HUES64 (cell line): ENCODE data around the gene SERPINI1.

ENCODE experiments used
- H3K27ac ChIP-seq: 2 replicates; pipeline ENCODE4 v1.7.0; 2013; ENCODE audit warnings: low read depth, low read length, inconsistent platforms
- H3K27me3 ChIP-seq: 2 replicates; pipeline ENCODE4 v1.6.1; 2013; ENCODE audit warnings: mild to moderate bottlenecking, low read length; ENCODE audit not compliant: insufficient read depth
- H3K36me3 ChIP-seq: 2 replicates; pipeline ENCODE4 v1.6.1; 2013; ENCODE audit warnings: mild to moderate bottlenecking, low read length; ENCODE audit not compliant: insufficient read depth
- H3K4me1 ChIP-seq: 2 replicates; pipeline ENCODE4 v1.6.1; 2013; ENCODE audit warnings: mild to moderate bottlenecking, low read length, moderate library complexity; ENCODE audit not compliant: insufficient read depth
- H3K4me3 ChIP-seq: 2 replicates; pipeline ENCODE4 v1.5.1; 2013; ENCODE audit warnings: mild to moderate bottlenecking, low read length, moderate library complexity
- H3K9ac ChIP-seq: 2 replicates; pipeline ENCODE4 v1.6.1; 2013; ENCODE audit warnings: mild to moderate bottlenecking, low read depth, low read length
- H3K9me3 ChIP-seq: 2 replicates; pipeline ENCODE4 v1.6.1; 2013; ENCODE audit warnings: low read depth, low read length; ENCODE audit not compliant: insufficient read depth
- WGBS: fragments of 150-250, 120-280 bp; methylation state at CpG from one replicate; pipeline ENCODE4 v1.1.7; 2013; ENCODE audit warnings: missing lambda C conversion rate; 5-methylcytosine and 5-hydroxymethylcytosine counted together

Gene SERPINI1

GRCh38 chr3:167716920-167717319, 18.6 kb upstream of the SERPINI1 start:
- Histone ChIP-seq H3K4me3 (no peak overlapping the region), H3K4me1 (no peaks in the 10 kb centered on the region), H3K9ac (no peak overlapping the region), H3K27ac (no peak overlapping the region), H3K9me3 (peaks cover 4% of the 10 kb centered on the region), H3K27me3 (no peaks in the 10 kb centered on the region), H3K36me3 (peaks cover 71% of the 10 kb centered on the region)
- 99% methylated on average over 2 of the region's 2 CpGs for whole genome bisulfite sequencing

GRCh38 chr3:167718582-167718981, 16.9 kb upstream of the SERPINI1 start:
- WGBS: no CpG with 5 or more reads among the region's 1 CpG
- H3K36me3 ChIP-seq: peaks cover 75% of the 10 kb centered on the region

DNA sequence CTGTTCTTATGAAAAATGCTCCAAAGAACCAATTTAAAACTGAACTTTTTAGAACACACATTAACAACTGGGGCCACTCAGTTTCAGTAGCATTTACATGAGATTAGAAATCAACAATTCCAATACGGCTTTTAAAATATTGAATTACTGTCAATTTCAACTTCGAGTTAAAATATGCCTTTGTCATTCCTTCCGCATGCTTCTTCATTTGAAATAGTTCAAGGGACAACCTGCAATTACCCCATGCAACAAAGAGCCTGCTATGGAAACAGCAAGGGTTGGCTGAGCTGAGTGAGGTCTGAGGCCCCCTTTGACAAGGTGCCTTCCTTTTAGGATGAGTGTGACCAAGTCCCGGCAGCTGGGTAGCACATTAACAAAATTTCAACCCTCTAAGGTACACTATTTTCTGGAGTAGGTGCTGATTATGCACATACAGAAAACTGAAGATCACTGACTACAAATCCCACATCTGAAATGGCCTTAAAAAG, 12.5 kb upstream of the SERPINI1 start:
- H3K9ac ChIP-seq: no peak overlapping the region
- H3K4me1 ChIP-seq: peaks cover 45% of the 10 kb centered on the region
- no peak overlapping the region for H3K4me3 ChIP-seq
- H3K9me3 ChIP-seq: peaks cover 4% of the 10 kb centered on the region
- no peak overlapping the region for H3K27ac ChIP-seq
- WGBS: 93% methylated on average over 4 of the region's 4 CpGs
- H3K27me3 ChIP-seq: no peaks in the 10 kb centered on the region
- H3K36me3 ChIP-seq: peaks cover 42% of the 10 kb centered on the region

More at GRCh38 chr3:167718582-167718981, 16.9 kb upstream of the SERPINI1 start:
- H3K27ac ChIP-seq: no peak overlapping the region
- H3K4me3 ChIP-seq: no peak overlapping the region
- peaks cover 4% of the 10 kb centered on the region for H3K9me3 ChIP-seq
- H3K27me3 ChIP-seq: no peaks in the 10 kb centered on the region
- H3K4me1 ChIP-seq: peaks cover 13% of the 10 kb centered on the region
- no peak overlapping the region for H3K9ac ChIP-seq

GRCh38 chr3:167723872-167724271, 11.6 kb upstream of the SERPINI1 start:
- Histone ChIP-seq H3K4me3 (no peak overlapping the region), H3K9me3 (peaks cover 4% of the 10 kb centered on the region), H3K9ac (no peak overlapping the region), H3K36me3 (peaks cover 34% of the 10 kb centered on the region), H3K4me1 (peaks cover 53% of the 10 kb centered on the region), H3K27me3 (no peaks in the 10 kb centered on the region), H3K27ac (peak overlapping the region; percentile 7)
- WGBS: 82% methylated on average over 3 of the region's 3 CpGs

GRCh38 chr3:167728176-167728575, 7.3 kb upstream of the SERPINI1 start:
- Histone ChIP-seq H3K4me1 (peaks cover 76% of the 10 kb centered on the region), H3K27me3 (no peaks in the 10 kb centered on the region), H3K36me3 (0 out of 2 replicates have a peak, but pooled peaks cover 2% of the 10 kb centered on the region), H3K9ac (no peak overlapping the region), H3K9me3 (no peaks in the 10 kb centered on the region), H3K4me3 (no peak overlapping the region), H3K27ac (no peak overlapping the region)
- 73% methylated on average over 2 of the region's 3 CpGs for WGBS

DNA sequence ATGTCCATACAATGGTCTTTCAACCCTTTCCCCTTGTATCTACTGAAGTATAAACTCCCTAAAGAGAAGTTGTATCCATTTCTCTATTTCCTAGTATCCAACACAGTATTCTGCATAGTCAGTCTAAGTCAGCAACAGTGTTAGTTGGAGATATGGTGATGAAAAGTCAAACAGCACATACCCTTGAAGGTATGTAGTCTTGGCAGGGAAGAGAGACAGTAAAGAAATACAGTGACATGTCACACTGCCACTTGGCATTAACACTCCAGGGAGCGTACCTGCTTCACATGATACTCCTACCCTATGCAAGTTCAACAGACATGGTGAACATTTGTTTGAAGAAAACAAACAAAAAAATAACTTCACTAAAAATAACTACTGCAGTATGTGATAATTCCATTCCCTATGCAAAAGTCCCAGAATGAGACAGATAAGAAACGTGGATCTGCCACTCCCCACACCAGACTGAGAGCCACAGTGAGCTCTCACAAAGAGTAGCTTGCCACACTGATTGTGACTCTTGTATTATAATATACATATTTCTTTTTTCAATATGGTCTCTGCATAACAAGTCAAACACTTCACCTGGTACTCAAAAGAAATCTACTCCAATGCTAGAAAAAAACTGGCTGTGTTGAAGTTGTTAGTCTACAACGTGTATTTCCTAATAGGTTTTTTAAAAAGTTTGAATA, 6.7 kb upstream of the SERPINI1 start:
- H3K27ac ChIP-seq: no peak overlapping the region
- H3K4me1 ChIP-seq: peaks cover 74% of the 10 kb centered on the region
- no peak overlapping the region for H3K4me3 ChIP-seq
- H3K36me3 ChIP-seq: 0 out of 2 replicates have a peak, but pooled peaks cover 2% of the 10 kb centered on the region
- no peak overlapping the region for H3K9ac ChIP-seq
- 89% methylated on average over 2 of the region's 3 CpGs for WGBS
- no peaks in the 10 kb centered on the region for H3K9me3 ChIP-seq
- no peaks in the 10 kb centered on the region for H3K27me3 ChIP-seq

DNA sequence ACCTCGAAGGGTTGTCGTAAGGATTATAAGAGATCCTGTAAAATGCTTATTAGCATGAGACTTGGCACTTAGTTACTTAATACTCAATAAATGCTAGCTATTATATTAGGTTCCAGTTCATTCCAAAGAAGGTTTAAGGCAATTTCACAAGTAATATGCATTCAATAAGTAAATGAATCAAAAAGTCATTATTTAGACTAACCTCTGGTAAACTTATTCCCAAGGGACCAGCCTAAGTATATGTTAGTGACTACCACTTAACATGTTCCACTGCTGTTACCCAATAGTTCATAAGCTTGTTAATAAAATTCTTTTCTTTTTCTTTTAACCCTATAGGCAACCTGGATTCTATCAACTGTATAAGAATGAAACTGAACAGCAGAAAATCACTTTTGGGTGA, 5.9 kb upstream of the SERPINI1 start:
- no peak overlapping the region for H3K27ac ChIP-seq
- peaks cover 66% of the 10 kb centered on the region for H3K4me1 ChIP-seq
- 92% methylated on average over 2 of the region's 2 CpGs for WGBS
- H3K9me3 ChIP-seq: no peaks in the 10 kb centered on the region
- 0 out of 2 replicates have a peak, but pooled peaks cover 2% of the 10 kb centered on the region for H3K36me3 ChIP-seq
- H3K4me3 ChIP-seq: no peak overlapping the region
- no peaks in the 10 kb centered on the region for H3K27me3 ChIP-seq
- no peak overlapping the region for H3K9ac ChIP-seq

- Histone ChIP-seq H3K9ac (no peak overlapping the region), H3K4me1 (peaks cover 63% of the 10 kb centered on the region), H3K27me3 (no peaks in the 10 kb centered on the region; the same call in 1 of the 2 replicates), H3K36me3 (0 out of 2 replicates have a peak, but pooled peaks cover 2% of the 10 kb centered on the region), H3K27ac (no peak overlapping the region), H3K4me3 (no peak overlapping the region), H3K9me3 (no peaks in the 10 kb centered on the region)
- 88% methylated on average over 2 of the region's 2 CpGs for WGBS
These were observed 4.1 kb upstream of the SERPINI1 start for GRCh38 chr3:167731393-167731792.

GRCh38 chr3:167732313-167733065, 3.0 kb upstream of the SERPINI1 start:
- 87% methylated on average over 7 of the region's 7 CpGs for WGBS
- Histone ChIP-seq H3K9ac (no peak overlapping the region), H3K4me3 (peak overlapping the region; percentile 85), H3K27me3 (no peaks in the 10 kb centered on the region; the same call in 1 of the 2 replicates), H3K9me3 (no peaks in the 10 kb centered on the region), H3K27ac (no peak overlapping the region), H3K4me1 (peaks cover 59% of the 10 kb centered on the region), H3K36me3 (0 out of 2 replicates have a peak, but pooled peaks cover 2% of the 10 kb centered on the region)

DNA sequence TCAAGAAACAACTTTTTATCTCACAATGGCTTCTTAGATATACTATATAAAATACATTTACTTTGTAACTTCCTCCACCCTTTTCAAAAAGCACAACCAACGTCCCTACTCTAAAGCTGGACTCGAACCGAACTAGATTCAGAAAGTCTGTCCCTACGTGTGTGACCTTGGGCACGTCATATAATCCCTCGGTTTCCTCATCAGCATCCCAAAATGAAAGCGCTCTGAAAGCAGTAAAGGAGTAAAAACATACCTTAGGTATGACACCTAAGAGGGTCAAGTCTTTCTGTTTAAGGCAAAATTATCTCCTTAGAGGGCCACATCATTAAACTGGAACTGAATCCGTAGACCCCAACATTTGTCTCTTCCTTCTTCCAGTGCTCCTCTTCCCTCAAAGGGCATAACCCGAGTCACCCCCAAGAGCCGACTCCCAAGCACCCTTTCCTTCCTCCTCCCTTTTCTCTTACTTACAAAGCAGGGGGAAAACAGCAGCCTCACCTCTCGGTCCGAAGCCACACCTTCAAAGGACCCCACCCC, 1.5 kb upstream of the SERPINI1 start:
- Histone ChIP-seq H3K27me3 (no peaks in the 10 kb centered on the region; the same call in 1 of the 2 replicates), H3K9me3 (no peaks in the 10 kb centered on the region), H3K9ac (peak overlapping the region; percentile 93), H3K27ac (peak overlapping the region; percentile 95), H3K36me3 (0 out of 2 replicates have a peak, but pooled peaks cover 2% of the 10 kb centered on the region), H3K4me3 (peak overlapping the region; percentile 85), H3K4me1 (peaks cover 44% of the 10 kb centered on the region)
- under 1% methylated on average over 12 of the region's 12 CpGs for WGBS
